Measurements from ENCODE around the gene CLTB. TPM values are rescaled to one million over a fixed set of nuclear protein-coding genes. Genes with fewer than 3 reads are reported as not detected.

CLTB gene
- total and polyA plus RNA-seq, 4 donors = 86.7 to 160 (median 134) TPM

DNA sequence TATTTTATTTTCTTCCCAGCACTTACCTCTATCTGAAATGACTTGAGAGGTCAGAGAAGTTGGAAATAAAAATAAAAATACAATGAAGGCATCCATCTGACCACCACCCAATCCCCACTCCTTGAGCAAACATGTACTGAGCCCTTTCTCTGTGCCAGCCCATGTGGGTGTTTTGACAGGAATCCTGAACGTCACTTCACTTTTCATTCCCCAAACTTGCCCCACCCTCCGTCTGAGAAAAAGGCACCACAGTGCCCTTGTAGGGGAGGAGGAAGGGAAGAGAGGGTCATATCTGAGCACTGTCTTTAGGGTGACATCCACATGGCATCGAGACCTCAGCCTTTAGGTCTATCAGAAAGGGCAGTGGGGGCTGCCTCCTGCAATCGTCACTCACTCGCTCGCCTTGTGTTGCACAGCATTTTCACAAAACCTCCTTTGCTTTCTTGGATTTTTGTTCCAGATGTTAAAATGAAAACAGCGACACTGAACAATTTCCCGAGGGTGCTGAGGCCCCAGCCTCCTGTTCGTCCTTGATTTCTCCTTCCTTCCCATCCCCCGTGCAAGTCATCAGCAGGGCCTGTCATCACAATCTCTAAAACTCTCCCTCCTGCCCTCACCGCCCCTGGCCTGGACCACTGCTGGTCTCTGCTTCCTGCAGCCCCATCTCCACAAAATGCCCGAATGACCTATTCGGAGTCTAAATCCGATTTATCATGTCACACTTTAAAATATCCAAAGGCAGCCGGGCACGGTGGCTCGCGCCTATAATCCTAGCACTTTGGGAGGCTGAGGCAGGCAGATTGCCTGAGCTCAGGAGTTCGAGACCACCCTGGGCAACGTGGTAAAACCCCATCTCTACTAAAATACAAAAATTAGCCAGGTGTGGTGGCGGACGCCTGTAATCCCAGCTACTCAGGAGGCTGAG lies 14.8 kb downstream of the CLTB start:
- DNase-seq (peak in 1 of 2 donors; percentile 18), ATAC-seq (ENCODE audit: low FRiP score) (no peak)
- WGBS, 2 donors = 75 to 81% methylated on average over 22 of the region's 22 CpGs
- Histone ChIP-seq H3K27ac (ENCODE audit: low read depth in 1 of 2, low read length in 2 of 2) (no peak overlapping the region), H3K36me3 (ENCODE audit: control insufficient read depth in 1 of 2, insufficient read depth in 2 of 2, low read length in 1 of 2) (peaks cover 1 to 2% of the 10 kb centered on the region in 2 donors), H3K4me3 (ENCODE audit: low read length in 2 of 2) (no peak overlapping the region), H3K4me1 (ENCODE audit: control insufficient read depth in 1 of 2, insufficient read depth in 2 of 2, low read length in 2 of 2) (no peaks in the 10 kb centered on the region), H3K9me3 (ENCODE audit: control insufficient read depth, low read length) (no peaks in the 10 kb centered on the region), H3K27me3 (ENCODE audit: control insufficient read depth in 1 of 2, insufficient read depth in 2 of 2, low read length in 1 of 2) (no peaks in the 10 kb centered on the region)
- intact Hi-C loops (cut with DNase I) = no loop called here

DNA sequence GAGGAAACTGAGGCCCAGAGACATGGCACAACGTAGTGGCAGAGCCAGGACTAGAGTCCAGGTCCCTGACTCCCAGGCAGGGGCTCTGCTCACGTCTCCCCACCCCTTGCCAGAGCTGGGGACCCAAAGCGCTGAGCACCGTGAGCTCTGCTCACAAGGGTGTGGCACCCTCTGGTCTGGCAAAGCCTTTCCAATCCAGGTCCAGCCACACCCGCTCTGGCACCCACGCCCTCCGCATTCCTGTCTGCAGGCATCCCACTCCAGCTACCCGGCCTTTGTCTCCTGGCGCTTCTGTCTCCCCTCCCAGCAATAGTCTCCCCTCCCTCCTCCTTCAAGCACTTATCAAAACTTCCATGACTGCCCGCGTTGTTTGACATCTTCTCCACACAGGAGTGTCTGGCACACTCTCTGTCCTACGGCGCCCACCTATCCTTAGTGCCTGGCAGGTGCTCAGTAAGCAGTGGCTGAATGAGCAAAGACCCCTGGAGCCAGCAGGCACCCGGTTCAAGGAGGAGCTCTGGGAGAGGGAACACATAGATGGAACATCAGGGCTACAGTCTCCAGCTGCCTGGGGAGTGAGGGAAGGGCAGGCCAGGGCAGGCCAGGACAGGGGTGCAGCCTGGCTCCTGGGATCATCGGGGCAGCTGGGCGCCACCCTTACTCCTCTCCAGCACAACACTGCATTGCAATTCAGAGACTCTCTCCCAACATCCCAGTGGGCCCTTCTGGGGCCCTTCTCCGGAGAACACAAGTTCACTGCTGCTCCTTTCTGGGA lies 15.8 kb downstream of the CLTB start:
- Histone ChIP-seq H3K36me3 (ENCODE audit: control insufficient read depth in 1 of 2, insufficient read depth in 2 of 2, low read length in 1 of 2) (peaks cover 0 to 2% of the 10 kb centered on the region in 2 donors), H3K9me3 (ENCODE audit: control insufficient read depth, low read length) (no peaks in the 10 kb centered on the region), H3K4me1 (ENCODE audit: control insufficient read depth in 1 of 2, insufficient read depth in 2 of 2, low read length in 2 of 2) (no peaks in the 10 kb centered on the region), H3K27me3 (ENCODE audit: control insufficient read depth in 1 of 2, insufficient read depth in 2 of 2, low read length in 1 of 2) (no peaks in the 10 kb centered on the region), H3K4me3 (ENCODE audit: low read length in 2 of 2) (no peak overlapping the region), H3K27ac (ENCODE audit: low read depth in 1 of 2, low read length in 2 of 2) (no peak overlapping the region)
- intact Hi-C loops (cut with DNase I) = no loop called here
- ATAC-seq (ENCODE audit: low FRiP score) (no peak), DNase-seq (peak in 1 of 2 donors; percentile 17)
- WGBS, 2 donors = 81 to 82% methylated on average over 17 of the region's 17 CpGs

DNA sequence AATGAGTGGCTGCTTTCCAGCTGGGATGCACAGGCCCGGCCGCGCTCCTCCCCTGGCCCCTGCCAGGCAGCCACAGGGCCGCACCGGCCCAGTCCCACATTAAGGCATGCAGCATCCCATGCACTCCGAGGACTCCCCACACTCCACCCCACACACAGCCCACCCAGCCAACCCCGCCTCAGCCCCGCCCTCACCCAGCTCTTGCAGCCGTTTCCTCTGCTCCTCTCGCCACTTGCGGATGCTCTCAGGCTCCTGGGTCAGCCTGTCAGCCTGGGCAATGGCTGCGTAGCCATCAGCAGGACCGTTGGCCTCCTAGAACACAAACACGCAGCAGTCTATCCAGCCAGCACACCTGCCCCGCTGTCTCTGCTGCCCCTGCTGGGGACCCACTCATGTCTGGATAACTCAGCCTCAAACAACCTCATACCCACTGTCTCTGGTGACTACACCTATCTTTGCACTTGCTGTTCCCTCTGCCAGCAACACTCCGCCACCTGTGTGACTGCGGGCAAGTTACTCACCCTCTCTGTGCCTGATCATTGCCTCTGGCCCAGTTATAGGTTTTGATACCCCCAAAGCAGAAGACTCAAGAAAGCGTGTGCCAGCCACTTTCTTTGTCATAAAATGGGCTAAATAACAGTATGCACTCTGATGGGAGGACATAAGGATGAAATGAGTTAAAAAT lies 18.5 kb downstream of the CLTB start:
- intact Hi-C loops (cut with DNase I) = no loop called here
- Histone ChIP-seq H3K27me3 (ENCODE audit: control insufficient read depth in 1 of 2, insufficient read depth in 2 of 2, low read length in 1 of 2) (no peaks in the 10 kb centered on the region), H3K27ac (ENCODE audit: low read depth in 1 of 2, low read length in 2 of 2) (no peak overlapping the region), H3K9me3 (ENCODE audit: control insufficient read depth, low read length) (no peaks in the 10 kb centered on the region), H3K4me3 (ENCODE audit: low read length in 2 of 2) (no peak overlapping the region), H3K4me1 (ENCODE audit: control insufficient read depth in 1 of 2, insufficient read depth in 2 of 2, low read length in 2 of 2) (no peaks in the 10 kb centered on the region), H3K36me3 (ENCODE audit: control insufficient read depth in 1 of 2, insufficient read depth in 2 of 2, low read length in 1 of 2) (peaks cover 0 to 3% of the 10 kb centered on the region in 2 donors)
- WGBS, 2 donors = 91 to 93% methylated on average over 18 of the region's 18 CpGs
- ATAC-seq (ENCODE audit: low FRiP score) (no peak), DNase-seq (peak in 1 of 2 donors; percentile 41)

DNA sequence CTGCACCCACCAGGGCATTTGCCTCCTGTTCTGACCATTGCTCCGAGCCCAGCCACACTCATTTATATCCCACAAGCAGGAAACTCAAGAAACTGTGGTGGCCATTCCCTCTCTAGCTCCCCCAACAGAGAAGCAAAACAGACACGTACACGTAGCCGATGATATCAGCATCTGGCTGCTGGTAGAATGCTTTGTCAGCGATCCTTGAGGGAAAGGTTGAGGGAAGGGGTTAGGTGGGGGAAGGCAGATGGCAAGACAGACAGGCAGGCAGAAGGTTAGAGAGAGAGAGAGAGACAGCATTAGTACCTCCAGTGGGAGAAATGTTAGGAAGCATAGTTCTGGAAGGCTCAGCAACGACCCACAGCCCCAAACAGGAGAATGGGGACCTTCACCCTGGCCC lies 20.0 kb downstream of the CLTB start:
- no peak overlapping the region for H3K27ac ChIP-seq (ENCODE audit: low read depth in 1 of 2, low read length in 2 of 2)
- intact Hi-C loops (cut with DNase I) = no loop called here
- no peak overlapping the region for H3K4me3 ChIP-seq (ENCODE audit: low read length in 2 of 2)
- peaks cover 0 to 5% of the 10 kb centered on the region in 2 donors for H3K36me3 ChIP-seq (ENCODE audit: control insufficient read depth in 1 of 2, insufficient read depth in 2 of 2, low read length in 1 of 2)
- H3K4me1 ChIP-seq (ENCODE audit: control insufficient read depth in 1 of 2, insufficient read depth in 2 of 2, low read length in 2 of 2) = no peaks in the 10 kb centered on the region
- 47 to 51% methylated on average over 6 of the region's 6 CpGs for WGBS, 2 donors
- no peaks in the 10 kb centered on the region for H3K9me3 ChIP-seq (ENCODE audit: control insufficient read depth, low read length)
- ATAC-seq (ENCODE audit: low FRiP score) (no peak), DNase-seq (peak in 1 of 2 donors; percentile 3)
- no peaks in the 10 kb centered on the region for H3K27me3 ChIP-seq (ENCODE audit: control insufficient read depth in 1 of 2, insufficient read depth in 2 of 2, low read length in 1 of 2)

DNA sequence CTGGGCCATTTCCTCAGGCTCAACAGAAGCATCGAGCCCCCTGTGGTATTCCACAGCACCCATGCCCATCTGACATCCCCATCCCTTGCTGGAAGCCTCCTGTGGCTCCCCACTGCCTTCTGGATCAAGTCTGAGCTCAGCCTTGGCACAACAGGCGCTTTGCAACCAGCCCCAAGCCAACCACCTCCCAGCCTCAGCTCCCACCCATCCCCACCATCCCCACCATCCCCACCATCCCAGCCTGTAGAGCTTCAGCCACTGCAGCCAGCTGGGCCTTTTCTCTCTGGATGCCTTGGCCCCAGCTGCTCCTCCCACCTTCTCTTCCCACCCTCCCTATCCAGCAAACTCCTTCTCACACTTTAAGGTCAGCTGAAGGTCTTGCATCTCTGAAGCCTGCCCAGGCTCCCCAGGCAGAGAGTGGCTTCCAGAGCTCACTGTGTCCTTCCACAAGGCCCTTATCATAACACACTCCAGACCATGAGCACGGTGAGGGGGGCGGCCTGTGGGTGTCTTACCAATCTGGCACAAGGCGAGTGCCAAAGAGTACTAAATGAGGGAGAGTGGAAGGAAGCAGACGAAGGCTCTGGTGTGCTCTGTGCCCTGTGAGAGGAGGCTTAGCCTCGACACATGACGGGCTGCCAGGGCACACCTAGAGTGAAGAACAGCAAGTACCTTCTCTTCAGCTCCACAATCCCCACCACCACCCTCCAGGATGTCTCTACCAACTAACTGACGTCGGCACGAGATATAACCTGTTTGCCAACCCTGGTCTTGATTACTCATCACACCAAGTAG lies 21.3 kb downstream of the CLTB start:
- no peak overlapping the region for H3K4me3 ChIP-seq (ENCODE audit: low read length in 2 of 2)
- no peaks in the 10 kb centered on the region for H3K9me3 ChIP-seq (ENCODE audit: control insufficient read depth, low read length)
- intact Hi-C loops (cut with DNase I) = no loop called here
- no peaks in the 10 kb centered on the region for H3K4me1 ChIP-seq (ENCODE audit: control insufficient read depth in 1 of 2, insufficient read depth in 2 of 2, low read length in 2 of 2)
- peaks cover 0 to 5% of the 10 kb centered on the region in 2 donors for H3K36me3 ChIP-seq (ENCODE audit: control insufficient read depth in 1 of 2, insufficient read depth in 2 of 2, low read length in 1 of 2)
- ATAC-seq (ENCODE audit: low FRiP score) (no peak), DNase-seq (peak in 1 of 2 donors; percentile 66)
- H3K27ac ChIP-seq (ENCODE audit: low read depth in 1 of 2, low read length in 2 of 2) = no peak overlapping the region
- no peaks in the 10 kb centered on the region for H3K27me3 ChIP-seq (ENCODE audit: control insufficient read depth in 1 of 2, insufficient read depth in 2 of 2, low read length in 1 of 2)
- 82 to 88% methylated on average over 11 of the region's 11 CpGs for WGBS, 2 donors

DNA sequence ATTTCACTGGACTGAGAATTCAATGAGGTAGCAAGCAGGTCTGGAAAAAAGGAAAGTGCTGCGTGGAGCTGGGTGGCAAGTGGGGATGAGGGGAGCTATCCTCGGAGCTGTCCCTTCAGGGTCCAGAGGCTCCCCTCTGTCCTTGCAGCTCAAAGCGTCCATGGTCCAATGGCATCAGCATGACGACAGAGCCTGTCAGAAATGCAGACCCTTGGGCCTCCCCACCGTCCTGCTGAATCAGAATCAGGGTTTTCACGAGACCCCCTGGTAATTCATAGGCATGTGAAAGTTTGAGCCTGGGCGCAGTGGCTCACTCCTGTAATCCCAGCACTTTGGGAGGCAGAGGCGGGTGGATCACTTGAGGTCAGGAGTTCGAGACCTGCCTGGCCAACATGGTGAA lies 22.2 kb downstream of the CLTB start:
- Histone ChIP-seq H3K4me1 (ENCODE audit: control insufficient read depth in 1 of 2, insufficient read depth in 2 of 2, low read length in 2 of 2) (no peaks in the 10 kb centered on the region), H3K36me3 (ENCODE audit: control insufficient read depth in 1 of 2, insufficient read depth in 2 of 2, low read length in 1 of 2) (peaks cover 0 to 5% of the 10 kb centered on the region in 2 donors), H3K27ac (ENCODE audit: low read depth in 1 of 2, low read length in 2 of 2) (no peak overlapping the region), H3K4me3 (ENCODE audit: low read length in 2 of 2) (no peak overlapping the region), H3K27me3 (ENCODE audit: control insufficient read depth in 1 of 2, insufficient read depth in 2 of 2, low read length in 1 of 2) (no peaks in the 10 kb centered on the region), H3K9me3 (ENCODE audit: control insufficient read depth, low read length) (no peaks in the 10 kb centered on the region)
- DNase-seq (peak in 1 of 2 donors; percentile 53), ATAC-seq (ENCODE audit: low FRiP score) (no peak)
- intact Hi-C loops (cut with DNase I) = no loop called here
- WGBS, 2 donors = 89 to 94% methylated on average over 9 of the region's 9 CpGs

DNA sequence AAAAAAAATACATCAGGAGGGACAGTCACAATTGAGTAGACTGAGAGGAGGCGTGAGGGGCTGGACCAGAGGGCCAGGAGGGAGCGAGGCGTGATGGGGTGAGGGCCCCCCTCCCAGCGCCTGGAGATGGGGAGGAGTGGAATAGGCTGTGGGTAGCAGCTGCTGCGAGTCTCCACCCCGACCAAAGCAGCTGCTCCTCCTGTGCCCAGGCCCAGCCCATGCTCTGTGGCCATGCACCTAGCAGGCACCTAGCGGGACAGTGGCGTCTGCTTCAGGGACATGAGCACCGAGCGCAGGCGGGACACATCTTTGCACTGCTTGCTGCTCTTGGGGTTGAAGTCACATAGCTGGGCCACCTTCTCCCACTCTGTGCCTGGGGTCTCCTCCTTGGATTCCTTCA lies 23.8 kb downstream of the CLTB start:
- intact Hi-C loops (cut with DNase I) = no loop called here
- no peak overlapping the region for H3K4me3 ChIP-seq (ENCODE audit: low read length in 2 of 2)
- no peak overlapping the region for H3K27ac ChIP-seq (ENCODE audit: low read depth in 1 of 2, low read length in 2 of 2)
- peaks cover 0 to 5% of the 10 kb centered on the region in 2 donors for H3K36me3 ChIP-seq (ENCODE audit: control insufficient read depth in 1 of 2, insufficient read depth in 2 of 2, low read length in 1 of 2)
- no peaks in the 10 kb centered on the region for H3K9me3 ChIP-seq (ENCODE audit: control insufficient read depth, low read length)
- H3K27me3 ChIP-seq (ENCODE audit: control insufficient read depth in 1 of 2, insufficient read depth in 2 of 2, low read length in 1 of 2) = no peaks in the 10 kb centered on the region
- no peak for ATAC-seq (ENCODE audit: low FRiP score)
- 88 to 92% methylated on average over 11 of the region's 11 CpGs for WGBS, 2 donors
- H3K4me1 ChIP-seq (ENCODE audit: control insufficient read depth in 1 of 2, insufficient read depth in 2 of 2, low read length in 2 of 2) = peaks cover 0 to 1% of the 10 kb centered on the region in 2 donors
- no peak for DNase-seq

DNA sequence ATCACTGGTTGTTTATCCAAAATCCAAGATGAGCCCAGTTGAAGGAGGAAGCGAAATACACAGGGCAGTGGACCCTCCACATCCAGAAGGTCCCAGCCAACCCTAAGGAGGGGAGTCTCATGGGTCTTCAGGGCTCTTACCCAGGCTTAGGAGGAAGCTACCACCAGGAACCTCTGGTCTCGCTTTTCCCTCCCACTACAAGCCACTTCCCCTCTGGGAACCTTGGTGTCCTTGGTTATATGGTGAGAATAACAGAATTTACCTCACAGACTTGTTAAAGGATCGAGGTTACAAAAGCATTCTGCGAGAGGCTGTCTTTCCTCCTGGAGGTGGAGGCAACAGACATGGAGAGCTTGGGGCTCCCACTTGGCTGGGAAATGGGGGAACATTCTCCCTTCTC lies 24.3 kb downstream of the CLTB start:
- Histone ChIP-seq H3K9me3 (ENCODE audit: control insufficient read depth, low read length) (no peaks in the 10 kb centered on the region), H3K4me1 (ENCODE audit: control insufficient read depth in 1 of 2, insufficient read depth in 2 of 2, low read length in 2 of 2) (peaks cover 0 to 3% of the 10 kb centered on the region in 2 donors), H3K27ac (ENCODE audit: low read depth in 1 of 2, low read length in 2 of 2) (no peak overlapping the region), H3K36me3 (ENCODE audit: control insufficient read depth in 1 of 2, insufficient read depth in 2 of 2, low read length in 1 of 2) (peaks cover 0 to 5% of the 10 kb centered on the region in 2 donors), H3K4me3 (ENCODE audit: low read length in 2 of 2) (no peak overlapping the region), H3K27me3 (ENCODE audit: control insufficient read depth in 1 of 2, insufficient read depth in 2 of 2, low read length in 1 of 2) (no peaks in the 10 kb centered on the region)
- intact Hi-C loops (cut with DNase I) = no loop called here
- peak in 1 of 2 donors; percentile 11 for DNase-seq
- ATAC-seq (ENCODE audit: low FRiP score) = no peak
- WGBS, 2 donors = 91 to 92% methylated on average over 4 of the region's 4 CpGs

Data from aorta (tissue), 5 donors.